Neutrophil (primary cell): Measurements from ENCODE around the gene GNA14.

Source experiments
- H3K27ac ChIP-seq: fragments of 200-600 bp; sonication (generic); 2 replicates; pipeline ENCODE4 v1.5.1; 2016; ENCODE audit warnings: mild to moderate bottlenecking, moderate library complexity
- H3K27me3 ChIP-seq: fragments of 200-600 bp; sonication (generic); 2 replicates; pipeline ENCODE4 v1.6.0; 2016; ENCODE audit warnings: mild to moderate bottlenecking
- H3K36me3 ChIP-seq: fragments of 200-600 bp; sonication (generic); 2 replicates; pipeline ENCODE4 v1.5.1; 2017
- H3K4me1 ChIP-seq, 2 experiments: fragments of 200-600 bp in 1 of 2; sonication (generic) in 1 of 2; 1 replicate in 1 of 2; 2 replicates in 1 of 2; pipeline versions ENCODE4 v1.5.1 to v1.6.1; 2013 to 2016; ENCODE audit warnings: low read depth in 1 of 2, low read length in 1 of 2, mild to moderate bottlenecking in 1 of 2, moderate library complexity in 1 of 2; ENCODE audit not compliant: control insufficient read depth in 1 of 2, insufficient read depth in 1 of 2
- H3K4me3 ChIP-seq, 2 experiments: fragments of 200-600 bp in 1 of 2; sonication (generic) in 1 of 2; 1 replicate in 1 of 2; 2 replicates in 1 of 2; pipeline ENCODE4 v1.5.1; 2013 to 2016; ENCODE audit warnings: low read depth in 1 of 2, low read length in 1 of 2, mild to moderate bottlenecking in 1 of 2, moderate library complexity in 1 of 2
- H3K9me3 ChIP-seq: fragments of 200-600 bp; sonication (generic); 2 replicates; pipeline ENCODE4 v1.5.1; 2016
- CTCF ChIP-seq: fragments of 200-600 bp; sonication (generic); IDR thresholded peaks from 2 replicates; pipeline ENCODE4 v1.5.1; 2016; ENCODE audit warnings: antibody characterized with exemption

Gene GNA14

GRCh38 chr9:77589046-77589795, 58.9 kb downstream of the GNA14 start:
- Histone ChIP-seq H3K36me3 (no peaks in the 10 kb centered on the region), H3K27me3 (no peaks in the 10 kb centered on the region), H3K4me1 (no peaks in the 10 kb centered on the region), H3K27ac (no peak overlapping the region), H3K9me3 (no peaks in the 10 kb centered on the region), H3K4me3 (no peak overlapping the region)
- no peak for TF ChIP-seq CTCF

- no peaks in the 10 kb centered on the region for H3K4me1 ChIP-seq
- no peak overlapping the region for H3K4me3 ChIP-seq
- H3K36me3 ChIP-seq: no peaks in the 10 kb centered on the region
- TF ChIP-seq CTCF: no peak
- H3K27ac ChIP-seq: no peak overlapping the region
- H3K9me3 ChIP-seq: no peaks in the 10 kb centered on the region
- no peaks in the 10 kb centered on the region for H3K27me3 ChIP-seq
These were observed 59.7 kb downstream of the GNA14 start for GRCh38 chr9:77588271-77588937.

DNA sequence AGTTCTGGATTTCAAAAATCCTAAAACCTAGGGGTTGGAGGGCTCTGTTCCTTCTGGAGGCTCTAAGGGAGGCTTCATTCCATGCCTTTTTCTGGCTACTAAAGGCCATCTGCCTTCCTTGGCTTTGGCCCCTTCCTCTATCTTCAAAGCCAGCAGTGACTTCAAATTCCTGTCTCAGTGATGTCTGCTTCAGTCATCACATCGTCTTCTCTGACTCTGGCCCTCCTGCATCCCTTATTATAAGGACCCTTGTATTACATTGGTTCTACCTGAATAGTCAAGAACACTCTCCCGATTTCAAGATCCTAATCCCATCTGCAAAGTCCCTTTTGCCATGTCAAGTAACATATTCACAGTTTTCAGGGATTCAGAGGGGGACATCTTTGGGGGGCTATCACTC, 60.3 kb downstream of the GNA14 start:
- no peak overlapping the region for H3K4me3 ChIP-seq
- no peak for TF ChIP-seq CTCF
- H3K27ac ChIP-seq: no peak overlapping the region
- H3K4me1 ChIP-seq: no peaks in the 10 kb centered on the region
- H3K9me3 ChIP-seq: no peaks in the 10 kb centered on the region
- no peaks in the 10 kb centered on the region for H3K27me3 ChIP-seq
- H3K36me3 ChIP-seq: no peaks in the 10 kb centered on the region

DNA sequence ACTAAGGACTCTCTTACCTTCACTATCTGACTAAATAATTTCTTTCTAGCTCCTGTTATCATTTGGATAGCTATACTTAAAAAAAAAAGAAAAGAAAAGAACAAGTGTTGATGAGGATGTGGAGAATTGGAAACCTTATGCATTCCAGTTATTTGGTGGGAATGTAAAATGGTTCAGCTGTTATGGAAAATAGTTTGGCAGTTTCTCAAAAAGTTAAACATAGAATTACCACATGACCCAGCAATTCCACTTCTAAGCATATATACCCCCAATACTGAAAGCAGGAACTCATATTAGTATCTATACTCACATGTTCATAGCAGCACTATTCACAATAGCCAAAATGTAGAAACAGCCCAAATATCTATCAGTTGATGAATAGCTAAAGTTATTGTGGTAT, 61.1 kb downstream of the GNA14 start:
- TF ChIP-seq CTCF: no peak
- Histone ChIP-seq H3K4me1 (no peaks in the 10 kb centered on the region), H3K27ac (no peak overlapping the region), H3K4me3 (no peak overlapping the region), H3K36me3 (no peaks in the 10 kb centered on the region), H3K27me3 (no peaks in the 10 kb centered on the region), H3K9me3 (no peaks in the 10 kb centered on the region)

GRCh38 chr9:77586591-77586990, 61.5 kb downstream of the GNA14 start:
- H3K9me3 ChIP-seq: no peaks in the 10 kb centered on the region
- H3K27me3 ChIP-seq: no peaks in the 10 kb centered on the region
- H3K4me1 ChIP-seq: no peaks in the 10 kb centered on the region
- TF ChIP-seq CTCF: no peak
- no peak overlapping the region for H3K4me3 ChIP-seq
- H3K36me3 ChIP-seq: no peaks in the 10 kb centered on the region
- H3K27ac ChIP-seq: no peak overlapping the region
